ENCODE results near the gene MGMT. TPM values are rescaled to one million over a fixed set of nuclear protein-coding genes. Genes with fewer than 3 reads are reported as not detected.

MGMT gene
- total RNA-seq, 1 experiment from 2014 or later = 21.2 TPM

DNA sequence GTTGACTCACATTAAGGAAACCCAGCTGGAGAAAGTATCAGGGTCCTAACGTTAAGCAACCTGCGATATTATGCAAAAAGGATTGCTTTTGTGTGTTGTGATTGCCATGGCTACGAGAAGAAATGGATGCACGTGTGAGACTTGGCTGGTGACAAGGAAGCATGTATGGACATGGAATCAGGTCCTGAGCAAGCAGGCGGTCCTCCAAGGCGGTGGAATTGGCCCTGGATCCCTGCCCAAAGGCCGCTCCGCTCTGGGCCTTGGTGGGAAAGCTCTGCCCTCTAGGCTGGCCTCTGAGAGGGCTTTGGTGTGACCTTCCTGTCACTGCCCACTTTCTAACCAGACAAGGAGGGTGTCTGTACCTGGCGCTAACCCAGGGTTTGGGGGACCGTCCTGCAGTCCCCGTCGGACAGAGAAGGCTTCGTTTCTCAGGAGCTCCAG, 305.0 kb downstream of the MGMT start:
- H3K4me2 ChIP-seq = no peak overlapping the region
- no peaks in the 10 kb centered on the region for H3K9me2 ChIP-seq (ENCODE audit: insufficient read depth)
- intact Hi-C loops (cut with micrococcal nuclease; ENCODE audit: unreplicated experiment) = no loop called here
- H3F3A ChIP-seq (ENCODE audit: insufficient read depth, low read depth) = no peaks in the 10 kb centered on the region
- H3K36me3 ChIP-seq (ENCODE audit: low read depth) = no peaks in the 10 kb centered on the region
- BruUV-seq (replicated peaks) = no TSS peak
- H3K4me3 ChIP-seq = no peak overlapping the region
- TF ChIP-seq, protein P1, sequence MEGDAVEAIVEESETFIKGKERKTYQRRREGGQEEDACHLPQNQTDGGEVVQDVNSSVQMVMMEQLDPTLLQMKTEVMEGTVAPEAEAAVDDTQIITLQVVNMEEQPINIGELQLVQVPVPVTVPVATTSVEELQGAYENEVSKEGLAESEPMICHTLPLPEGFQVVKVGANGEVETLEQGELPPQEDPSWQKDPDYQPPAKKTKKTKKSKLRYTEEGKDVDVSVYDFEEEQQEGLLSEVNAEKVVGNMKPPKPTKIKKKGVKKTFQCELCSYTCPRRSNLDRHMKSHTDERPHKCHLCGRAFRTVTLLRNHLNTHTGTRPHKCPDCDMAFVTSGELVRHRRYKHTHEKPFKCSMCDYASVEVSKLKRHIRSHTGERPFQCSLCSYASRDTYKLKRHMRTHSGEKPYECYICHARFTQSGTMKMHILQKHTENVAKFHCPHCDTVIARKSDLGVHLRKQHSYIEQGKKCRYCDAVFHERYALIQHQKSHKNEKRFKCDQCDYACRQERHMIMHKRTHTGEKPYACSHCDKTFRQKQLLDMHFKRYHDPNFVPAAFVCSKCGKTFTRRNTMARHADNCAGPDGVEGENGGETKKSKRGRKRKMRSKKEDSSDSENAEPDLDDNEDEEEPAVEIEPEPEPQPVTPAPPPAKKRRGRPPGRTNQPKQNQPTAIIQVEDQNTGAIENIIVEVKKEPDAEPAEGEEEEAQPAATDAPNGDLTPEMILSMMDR (conservative IDR thresholded peaks at IDR 0.05) = no peak
- no peak for TF ChIP-seq EZH2 (IDR thresholded peaks at IDR 0.05; ENCODE audit: low read depth)
- no peaks in the 10 kb centered on the region for H3K79me2 ChIP-seq (ENCODE audit: low read depth)
- no peaks in the 10 kb centered on the region for H4K20me1 ChIP-seq (ENCODE audit: insufficient read depth)
- no peak overlapping the region for H3K27ac ChIP-seq
- no peaks in the 10 kb centered on the region for H3K4me1 ChIP-seq (replicated peaks; ENCODE audit: insufficient read depth)
- ChIA-PET CTCF (no interaction called here), POLR2A (ENCODE audit: unreplicated experiment) (interaction anchor here (0.7 kb wide), 1 partner anchor 582 kb away, joined by 4 read pairs; no protein-coding TSS in a partner anchor)
- no peak overlapping the region for H2AFZ ChIP-seq
- no peaks in the 10 kb centered on the region for H3K27me3 ChIP-seq (ENCODE audit: insufficient read depth, low read depth)
- DNase-seq = no peak
- no peaks in the 10 kb centered on the region for H3K9me3 ChIP-seq (ENCODE audit: insufficient read depth, low read depth)

DNA sequence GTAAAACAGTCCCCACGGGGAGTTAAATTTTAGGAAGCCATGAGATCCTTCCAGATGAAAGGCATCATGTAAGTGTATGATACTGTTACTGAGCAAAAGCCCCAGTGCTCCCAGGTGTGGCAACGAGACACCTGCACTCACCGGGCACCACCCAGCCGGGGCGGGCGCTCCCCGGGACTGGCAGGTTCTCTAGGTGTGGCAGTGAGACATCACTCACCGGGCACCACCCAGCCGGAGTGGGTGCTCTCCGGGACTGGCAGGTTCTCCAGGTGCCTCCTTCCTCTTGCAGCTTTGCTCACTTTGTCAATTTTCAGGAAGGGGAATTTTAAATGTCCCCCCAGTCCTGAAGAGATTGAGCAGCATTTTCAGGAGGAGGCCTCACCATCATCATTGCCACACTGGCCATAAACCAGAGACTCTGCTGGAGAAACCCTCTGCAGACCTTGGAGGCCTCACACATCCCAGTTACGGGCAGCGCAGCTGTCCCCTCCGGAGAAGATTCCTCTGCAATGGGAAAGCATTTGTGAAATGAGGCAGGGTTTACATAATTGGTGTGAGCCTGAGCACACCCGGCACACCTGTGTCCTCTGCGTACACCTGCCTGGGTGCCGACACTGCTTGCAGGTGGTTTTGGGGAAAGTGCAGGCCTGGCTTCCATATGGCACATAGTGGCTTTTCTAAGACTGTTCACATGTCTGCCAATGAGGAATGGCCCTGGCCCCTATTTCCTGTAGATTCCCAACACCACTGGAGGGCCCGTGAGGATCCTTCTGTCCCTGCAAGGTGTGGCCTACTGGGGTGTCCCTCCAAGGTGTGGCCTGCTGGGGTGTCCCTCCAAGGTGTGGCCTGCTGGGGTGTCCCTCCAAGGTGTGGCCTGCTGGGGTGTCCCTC, 305.7 kb downstream of the MGMT start:
- no peaks in the 10 kb centered on the region for H3K79me2 ChIP-seq (ENCODE audit: low read depth)
- no peak for TF ChIP-seq EZH2 (IDR thresholded peaks at IDR 0.05; ENCODE audit: low read depth)
- TF ChIP-seq, protein P1 (conservative IDR thresholded peaks at IDR 0.05) = no peak
- CTCF ChIA-PET = no interaction called here
- intact Hi-C loops (cut with micrococcal nuclease; ENCODE audit: unreplicated experiment) = no loop called here
- H3K36me3 ChIP-seq (ENCODE audit: low read depth) = no peaks in the 10 kb centered on the region
- no peak overlapping the region for H3K4me2 ChIP-seq
- H3K4me1 ChIP-seq (replicated peaks; ENCODE audit: insufficient read depth) = no peaks in the 10 kb centered on the region
- DNase-seq = no peak
- no peaks in the 10 kb centered on the region for H3K9me2 ChIP-seq (ENCODE audit: insufficient read depth)
- H3F3A ChIP-seq (ENCODE audit: insufficient read depth, low read depth) = no peaks in the 10 kb centered on the region
- BruUV-seq (replicated peaks) = no TSS peak
- H3K9me3 ChIP-seq (ENCODE audit: insufficient read depth, low read depth) = no peaks in the 10 kb centered on the region
- POLR2A ChIA-PET (ENCODE audit: unreplicated experiment) = no interaction called here
- H3K4me3 ChIP-seq = no peak overlapping the region
- H3K27ac ChIP-seq = no peak overlapping the region
- no peaks in the 10 kb centered on the region for H3K27me3 ChIP-seq (ENCODE audit: insufficient read depth, low read depth)
- H2AFZ ChIP-seq = no peak overlapping the region
- no peaks in the 10 kb centered on the region for H4K20me1 ChIP-seq (ENCODE audit: insufficient read depth)

DNA sequence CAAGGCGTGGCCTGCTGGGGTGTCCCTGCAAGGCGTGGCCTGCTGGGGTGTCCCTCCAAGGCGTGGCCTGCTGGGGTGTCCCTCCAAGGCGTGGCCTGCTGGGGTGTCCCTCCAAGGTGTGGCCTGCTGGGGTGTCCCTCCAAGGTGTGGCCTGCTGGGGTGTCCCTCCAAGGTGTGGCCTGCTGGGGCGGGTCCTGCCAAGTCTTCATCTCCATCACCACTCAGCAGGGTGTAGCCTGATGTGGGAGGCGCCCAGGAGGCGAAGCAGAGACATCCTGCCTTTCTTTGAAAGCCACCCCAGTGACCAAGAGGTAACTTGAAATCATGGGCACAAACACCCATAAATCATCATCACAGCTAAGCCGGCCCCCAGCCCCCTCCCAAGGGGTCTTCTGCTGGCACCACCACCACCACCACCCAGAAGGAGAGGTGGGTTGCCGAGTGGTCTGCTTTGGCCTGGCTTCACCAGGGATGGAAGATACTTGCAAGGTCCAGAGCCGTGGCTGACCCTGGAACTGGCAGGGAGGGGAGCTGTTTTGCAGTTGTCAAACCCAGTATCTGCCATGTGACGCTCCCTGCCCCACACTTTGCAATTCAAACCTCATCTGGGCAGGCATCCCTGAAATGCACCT, 306.4 kb downstream of the MGMT start:
- BruUV-seq (replicated peaks) = no TSS peak
- Histone ChIP-seq H3K79me2 (ENCODE audit: low read depth) (no peaks in the 10 kb centered on the region), H3K9me3 (ENCODE audit: insufficient read depth, low read depth) (no peaks in the 10 kb centered on the region), H3K4me2 (no peak overlapping the region), H3K4me3 (no peak overlapping the region), H3K27me3 (ENCODE audit: insufficient read depth, low read depth) (no peaks in the 10 kb centered on the region), H3K4me1 (replicated peaks; ENCODE audit: insufficient read depth) (no peaks in the 10 kb centered on the region), H3F3A (ENCODE audit: insufficient read depth, low read depth) (no peaks in the 10 kb centered on the region), H3K27ac (no peak overlapping the region), H4K20me1 (ENCODE audit: insufficient read depth) (no peaks in the 10 kb centered on the region), H3K36me3 (ENCODE audit: low read depth) (no peaks in the 10 kb centered on the region), H3K9me2 (ENCODE audit: insufficient read depth) (no peaks in the 10 kb centered on the region), H2AFZ (no peak overlapping the region)
- no peak for TF ChIP-seq EZH2 (IDR thresholded peaks at IDR 0.05; ENCODE audit: low read depth)
- TF ChIP-seq, protein P1 (conservative IDR thresholded peaks at IDR 0.05) = no peak
- no peak for DNase-seq
- ChIA-PET POLR2A (ENCODE audit: unreplicated experiment) (no interaction called here), CTCF (no interaction called here)
- intact Hi-C loops (cut with micrococcal nuclease; ENCODE audit: unreplicated experiment) = no loop called here

Measured in PC-9 (cell line).